Ascending aorta (tissue), 2 donors: ENCODE measurements around the gene SEZ6. TPM values are rescaled to one million over a fixed set of nuclear protein-coding genes. Genes with fewer than 3 reads are reported as not detected.

Experiments used
- DNase-seq, 2 donors: peaks; one replicate each; pipeline ENCODE4 v3.0.0-alpha.2; 2019; ENCODE audit warnings: low spot score in 2 of 2
- H3K27ac ChIP-seq, 2 donors: fragments of 200-600 bp; sonication (generic); one replicate each; pipeline ENCODE4 v1.5.1; 2016 to 2017; ENCODE audit warnings: mild to moderate bottlenecking in 1 of 2
- H3K27me3 ChIP-seq: fragments of 200-600 bp; sonication (generic); one replicate; pipeline ENCODE4 v1.5.1; 2017
- H3K36me3 ChIP-seq, 2 donors: fragments of 200-600 bp; sonication (generic); one replicate each; pipeline ENCODE4 v1.5.1; 2016
- H3K4me1 ChIP-seq, 2 donors: fragments of 200-600 bp; sonication (generic); one replicate each; pipeline ENCODE4 v1.5.1; 2016 to 2017; ENCODE audit warnings: mild to moderate bottlenecking in 1 of 2
- H3K4me3 ChIP-seq, 2 donors: fragments of 200-600 bp; sonication (generic); one replicate each; pipeline ENCODE4 v1.5.1; 2016 to 2017; ENCODE audit warnings: mild to moderate bottlenecking in 1 of 2
- H3K9me3 ChIP-seq, 2 donors: fragments of 200-600 bp; sonication (generic); one replicate each; pipeline ENCODE4 v1.5.1; 2016
- intact Hi-C: fragments of 100-400 bp; cut with DNase I; formaldehyde crosslinking; loops from one replicate; pipeline ENCODE4 v1.15.1; 2023
- total RNA-seq: library from RNA; depleted of rRNA; stranded (reverse); fragments of >200 nt; gene quantifications from one replicate; pipeline ENCODE4 v1.1.0, GENCODE V29; 2016
- TF ChIP-seq, protein P1 (sequence below), 3 experiments: fragments of 200-600 bp in 2 of 3; fragments of 450-650 bp in 1 of 3; sonication (generic) in 2 of 3; IDR thresholded peaks; one replicate each; pipeline ENCODE4 v1.5.1; 2016 to 2019; ENCODE audit warnings: antibody characterized with exemption in 3 of 3, mild to moderate bottlenecking in 1 of 3, moderate library complexity in 1 of 3

Gene SEZ6
- total RNA-seq, 1 donor from 2014 or later, result not detected

DNA sequence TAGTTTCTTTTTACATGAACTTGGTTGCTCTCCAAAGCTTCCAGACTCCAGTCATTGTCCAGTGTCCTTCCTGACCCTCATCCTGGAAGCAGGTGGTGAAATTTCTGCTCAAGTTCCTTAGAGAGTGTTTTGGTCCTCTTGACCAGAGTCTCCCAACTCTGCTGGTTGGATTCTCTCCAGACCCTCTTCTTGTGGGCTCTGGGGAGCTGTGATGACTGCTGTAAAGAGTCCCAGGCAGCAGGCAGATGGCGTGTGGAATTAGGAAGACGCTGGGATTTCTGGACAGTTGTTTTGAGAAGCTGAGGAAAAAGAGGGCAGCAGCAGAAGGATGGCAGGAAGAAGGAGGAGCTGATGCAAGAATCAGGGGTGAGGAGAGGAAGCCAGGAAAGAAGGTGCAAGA lies 1.6 kb upstream of the SEZ6 start:
- Histone ChIP-seq H3K4me3 (no peak overlapping the region), H3K27me3 (peaks cover 8% of the 10 kb centered on the region)
- intact Hi-C loops, result no loop called here

GRCh38 chr17:29004081-29004692 lies 1.6 kb downstream of the SEZ6 start:
- H3K4me3 ChIP-seq, result no peak overlapping the region
- peaks cover 8% of the 10 kb centered on the region for H3K27me3 ChIP-seq
- no peaks in the 10 kb centered on the region for H3K9me3 ChIP-seq
- no peak overlapping the region for H3K27ac ChIP-seq
- H3K36me3 ChIP-seq, result no peaks in the 10 kb centered on the region
- no peak for DNase-seq
- H3K4me1 ChIP-seq, result peaks cover 0 to 5% of the 10 kb centered on the region in 2 donors
- TF ChIP-seq, protein P1, sequence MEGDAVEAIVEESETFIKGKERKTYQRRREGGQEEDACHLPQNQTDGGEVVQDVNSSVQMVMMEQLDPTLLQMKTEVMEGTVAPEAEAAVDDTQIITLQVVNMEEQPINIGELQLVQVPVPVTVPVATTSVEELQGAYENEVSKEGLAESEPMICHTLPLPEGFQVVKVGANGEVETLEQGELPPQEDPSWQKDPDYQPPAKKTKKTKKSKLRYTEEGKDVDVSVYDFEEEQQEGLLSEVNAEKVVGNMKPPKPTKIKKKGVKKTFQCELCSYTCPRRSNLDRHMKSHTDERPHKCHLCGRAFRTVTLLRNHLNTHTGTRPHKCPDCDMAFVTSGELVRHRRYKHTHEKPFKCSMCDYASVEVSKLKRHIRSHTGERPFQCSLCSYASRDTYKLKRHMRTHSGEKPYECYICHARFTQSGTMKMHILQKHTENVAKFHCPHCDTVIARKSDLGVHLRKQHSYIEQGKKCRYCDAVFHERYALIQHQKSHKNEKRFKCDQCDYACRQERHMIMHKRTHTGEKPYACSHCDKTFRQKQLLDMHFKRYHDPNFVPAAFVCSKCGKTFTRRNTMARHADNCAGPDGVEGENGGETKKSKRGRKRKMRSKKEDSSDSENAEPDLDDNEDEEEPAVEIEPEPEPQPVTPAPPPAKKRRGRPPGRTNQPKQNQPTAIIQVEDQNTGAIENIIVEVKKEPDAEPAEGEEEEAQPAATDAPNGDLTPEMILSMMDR (IDR thresholded peaks at IDR 0.05), result no peak
- intact Hi-C loops, result no loop called here

More for the DNA sequence above, 1.6 kb upstream of the SEZ6 start:
- no peak overlapping the region for H3K27ac ChIP-seq
- no peaks in the 10 kb centered on the region for H3K36me3 ChIP-seq
- DNase-seq, result no peak
- TF ChIP-seq, protein P1 (IDR thresholded peaks at IDR 0.05), result no peak
- H3K9me3 ChIP-seq, result no peaks in the 10 kb centered on the region
- peaks cover 0 to 5% of the 10 kb centered on the region in 2 donors for H3K4me1 ChIP-seq

GRCh38 chr17:29003289-29003688 lies 2.5 kb downstream of the SEZ6 start:
- H3K27me3 ChIP-seq, result peaks cover 8% of the 10 kb centered on the region
- H3K27ac ChIP-seq, result no peak overlapping the region
- intact Hi-C loops, result no loop called here
- H3K36me3 ChIP-seq, result no peaks in the 10 kb centered on the region
- TF ChIP-seq, protein P1 (IDR thresholded peaks at IDR 0.05), result no peak
- no peak for DNase-seq
- H3K4me1 ChIP-seq, result peaks cover 0 to 5% of the 10 kb centered on the region in 2 donors
- H3K4me3 ChIP-seq, result no peak overlapping the region
- no peaks in the 10 kb centered on the region for H3K9me3 ChIP-seq

GRCh38 chr17:29002811-29003210 lies 3.0 kb downstream of the SEZ6 start:
- Histone ChIP-seq H3K4me3 (no peak overlapping the region), H3K27ac (no peak overlapping the region), H3K36me3 (no peaks in the 10 kb centered on the region), H3K9me3 (no peaks in the 10 kb centered on the region), H3K27me3 (peaks cover 8% of the 10 kb centered on the region), H3K4me1 (peaks cover 0 to 5% of the 10 kb centered on the region in 2 donors)
- TF ChIP-seq, protein P1 (IDR thresholded peaks at IDR 0.05), result no peak
- no peak for DNase-seq
- intact Hi-C loops, result no loop called here

- TF ChIP-seq, protein P1 (IDR thresholded peaks at IDR 0.05), result no peak
- no peak for DNase-seq
- H3K4me3 ChIP-seq, result no peak overlapping the region
- H3K36me3 ChIP-seq, result no peaks in the 10 kb centered on the region
- no peaks in the 10 kb centered on the region for H3K9me3 ChIP-seq
- no peak overlapping the region for H3K27ac ChIP-seq
- intact Hi-C loops, result no loop called here
- peaks cover 8% of the 10 kb centered on the region for H3K27me3 ChIP-seq
- peaks cover 0 to 3% of the 10 kb centered on the region in 2 donors for H3K4me1 ChIP-seq
These were observed 4.9 kb downstream of the SEZ6 start for GRCh38 chr17:29000973-29001372.

DNA sequence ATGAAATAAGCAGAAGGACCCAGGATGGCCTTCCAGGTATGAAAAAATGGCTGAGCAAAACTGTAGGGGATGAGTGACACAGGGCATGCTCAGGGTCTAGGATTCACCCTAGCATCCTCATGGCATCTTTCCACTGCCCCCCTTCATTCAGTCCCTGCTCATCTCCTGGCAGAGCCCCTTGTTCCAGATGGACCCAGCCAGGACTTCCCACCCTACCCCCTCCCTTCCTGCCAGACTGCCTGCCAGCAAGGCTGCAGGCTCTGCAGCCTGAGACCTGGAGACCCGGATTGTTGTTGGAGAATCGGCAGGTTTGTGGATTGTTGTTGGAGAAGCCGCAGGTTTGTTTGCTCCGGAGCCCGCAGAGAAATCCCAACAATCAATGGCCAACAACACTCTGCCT lies 6.6 kb downstream of the SEZ6 start:
- H3K27ac ChIP-seq, result no peak overlapping the region
- no peaks in the 10 kb centered on the region for H3K36me3 ChIP-seq
- intact Hi-C loops, result no loop called here
- TF ChIP-seq, protein P1 (IDR thresholded peaks at IDR 0.05), result no peak
- no peak overlapping the region for H3K4me3 ChIP-seq
- no peaks in the 10 kb centered on the region for H3K9me3 ChIP-seq
- H3K27me3 ChIP-seq, result peaks cover under 1% of the 10 kb centered on the region
- H3K4me1 ChIP-seq, result no peaks in the 10 kb centered on the region
- DNase-seq, result no peak
